AG04450 (cell line): ENCODE measurements around the gene CPA3. TPM values are rescaled to one million over a fixed set of nuclear protein-coding genes. Genes with fewer than 3 reads are reported as not detected.

ENCODE experiments used
- CTCF ChIA-PET: fragments of 300-600, 350-600 bp; formaldehyde crosslinking; extraction: SDS; loops from one replicate; lab custom pipeline; 2022; ENCODE audit warnings: antibody characterized with exemption, inconsistent platforms; lab: Charles Lee
- POLR2A ChIA-PET: fragments of 350-600 bp; formaldehyde crosslinking; extraction: SDS; loops from one replicate; lab custom pipeline; 2021; ENCODE audit warnings: antibody characterized with exemption, inconsistent platforms; lab: Yijun Ruan, JAX
- DNase-seq: peaks from one replicate; pipeline ENCODE4 v3.0.0-alpha.2; 2011; ENCODE audit warnings: low read depth, low spot score
- H3K27ac ChIP-seq: one replicate; pipeline ENCODE4 v1.5.1; 2012; ENCODE audit warnings: low read depth, low read length, control low read depth
- H3K27me3 ChIP-seq: one replicate; pipeline ENCODE4 v1.6.0; 2012; ENCODE audit warnings: low read length; ENCODE audit not compliant: control insufficient read depth, insufficient read depth
- H3K4me3 ChIP-seq: 2 replicates; pipeline ENCODE4 v1.5.1; 2011; ENCODE audit warnings: mild to moderate bottlenecking, low read depth, low read length, control low read depth
- H3K9me3 ChIP-seq: 2 replicates; pipeline ENCODE4 v1.5.1; 2012; ENCODE audit warnings: low read length; ENCODE audit not compliant: control insufficient read depth, insufficient read depth
- CTCF ChIP-seq: IDR thresholded peaks from 2 replicates; pipeline ENCODE4 v1.5.1; 2011; ENCODE audit warnings: low read depth, low read length, control low read depth, inconsistent platforms
- polyA plus RNA-seq: library from polyadenylated mRNA; depleted of rRNA; stranded (reverse); fragments of >200 nt; gene quantifications from 2 replicates; pipeline ENCODE4 v1.2.3, GENCODE V29; 2011

The CPA3 gene
- polyA plus RNA-seq, 1 experiment: not detected

- ChIA-PET CTCF (no interaction called here), POLR2A (no interaction called here)
- Histone ChIP-seq H3K27ac (no peak overlapping the region), H3K4me3 (no peak overlapping the region), H3K27me3 (no peaks in the 10 kb centered on the region), H3K9me3 (no peaks in the 10 kb centered on the region)
- TF ChIP-seq CTCF: no peak
- no peak for DNase-seq
Measured at GRCh38 chr3:148820361-148821245, 44.5 kb upstream of the CPA3 start.

GRCh38 chr3:148823026-148823425, 42.1 kb upstream of the CPA3 start:
- Histone ChIP-seq H3K27ac (no peak overlapping the region), H3K9me3 (no peaks in the 10 kb centered on the region), H3K4me3 (no peak overlapping the region), H3K27me3 (no peaks in the 10 kb centered on the region)
- no peak for TF ChIP-seq CTCF
- ChIA-PET CTCF (no interaction called here), POLR2A (no interaction called here)
- DNase-seq: no peak

- H3K4me3 ChIP-seq: no peak overlapping the region
- no peak for TF ChIP-seq CTCF
- no peaks in the 10 kb centered on the region for H3K9me3 ChIP-seq
- CTCF ChIA-PET: no interaction called here
- DNase-seq: no peak
- H3K27me3 ChIP-seq: no peaks in the 10 kb centered on the region
- H3K27ac ChIP-seq: no peak overlapping the region
- POLR2A ChIA-PET: no interaction called here
Measured at GRCh38 chr3:148825476-148825875, 39.6 kb upstream of the CPA3 start.

- no peak for TF ChIP-seq CTCF
- Histone ChIP-seq H3K4me3 (no peak within 1 kb of the TSS), H3K9me3 (no peaks in the 10 kb centered on the region), H3K27me3 (no peaks in the 10 kb centered on the region), H3K27ac (no peak within 1 kb of the TSS)
- ChIA-PET CTCF (no interaction called here), POLR2A (no interaction called here)
- DNase-seq: no peak
Measured at GRCh38 chr3:148827585-148827984, 37.5 kb upstream of the CPA3 start, which contains the start of gene CPB1. Gene CPB1 (plus strand): TSS chr3:148827811. CDS start chr3:148827824, 13 bp downstream.

- Histone ChIP-seq H3K27me3 (no peaks in the 10 kb centered on the region), H3K4me3 (no peak overlapping the region), H3K27ac (no peak overlapping the region), H3K9me3 (no peaks in the 10 kb centered on the region)
- DNase-seq: no peak
- TF ChIP-seq CTCF: no peak
- ChIA-PET CTCF (interaction anchor here (0.6 kb wide), 1 partner anchor 422 kb away, joined by 4 read pairs; no protein-coding TSS in a partner anchor), POLR2A (no interaction called here)
Measured at GRCh38 chr3:148828136-148828690, 36.9 kb upstream of the CPA3 start.
